HEK293 (cell line): ENCODE measurements around the gene RABAC1.

Experiments used
- BCL11A ChIP-seq: fragments of 450-650 bp; formaldehyde crosslinking; IDR thresholded peaks from 2 replicates; pipeline ENCODE4 v1.5.1; 2016; ENCODE audit warnings: low read depth, missing biosample characterization, missing genetic modification characterization
- BCL11B ChIP-seq: fragments of 450-650 bp; formaldehyde crosslinking; IDR thresholded peaks from 2 replicates; pipeline ENCODE4 v1.5.1; 2016; ENCODE audit warnings: low read depth, missing biosample characterization, missing genetic modification characterization
- BCL6B ChIP-seq: fragments of 450-650 bp; formaldehyde crosslinking; IDR thresholded peaks from 2 replicates; pipeline ENCODE4 v1.5.1; 2017; ENCODE audit warnings: missing biosample characterization, missing genetic modification characterization
- GFI1B ChIP-seq: fragments of 450-650 bp; formaldehyde crosslinking; IDR thresholded peaks from 2 replicates; pipeline ENCODE4 v1.5.1; 2016; ENCODE audit warnings: missing biosample characterization, missing genetic modification characterization
- HOXC10 ChIP-seq: sonication (generic); formaldehyde crosslinking; IDR thresholded peaks from 2 replicates; pipeline ENCODE4 v1.8.1; 2023; ENCODE audit warnings: mild to moderate bottlenecking, missing genetic modification reagents
- HOXD13 ChIP-seq: sonication (generic); formaldehyde crosslinking; IDR thresholded peaks from 2 replicates; pipeline ENCODE4 v1.8.0; 2022; ENCODE audit warnings: missing genetic modification reagents, borderline replicate concordance
- KLF1 ChIP-seq: fragments of 450-650 bp; formaldehyde crosslinking; IDR thresholded peaks from 2 replicates; pipeline ENCODE4 v1.5.1; 2016; ENCODE audit warnings: missing biosample characterization, missing genetic modification characterization
- KLF10 ChIP-seq: fragments of 450-650 bp; IDR thresholded peaks from 2 replicates; pipeline ENCODE4 v1.5.1; 2018; ENCODE audit warnings: missing biosample characterization, mild to moderate bottlenecking, missing genetic modification characterization
- OVOL3 ChIP-seq: fragments of 450-650 bp; formaldehyde crosslinking; IDR thresholded peaks from 2 replicates; pipeline ENCODE4 v1.5.1; 2016; ENCODE audit warnings: missing biosample characterization, missing genetic modification characterization
- YY2 ChIP-seq: fragments of 450-650 bp; formaldehyde crosslinking; IDR thresholded peaks from 2 replicates; pipeline ENCODE4 v1.5.1; 2016; ENCODE audit warnings: missing biosample characterization, missing genetic modification characterization
- ZBTB21 ChIP-seq: fragments of 450-650 bp; formaldehyde crosslinking; IDR thresholded peaks from 2 replicates; pipeline ENCODE4 v1.5.1; 2017; ENCODE audit warnings: missing biosample characterization, missing genetic modification characterization
- ZEB2 ChIP-seq: fragments of 450-650 bp; formaldehyde crosslinking; IDR thresholded peaks from 2 replicates; pipeline ENCODE4 v1.5.1; 2016; ENCODE audit warnings: missing biosample characterization, missing genetic modification characterization
- ZFHX2 ChIP-seq: fragments of 450-650 bp; formaldehyde crosslinking; conservative IDR thresholded peaks from 2 replicates; pipeline ENCODE4 v1.5.1; 2016; ENCODE audit warnings: missing biosample characterization, missing genetic modification characterization
- ZNF148 ChIP-seq: fragments of 450-650 bp; formaldehyde crosslinking; IDR thresholded peaks from 2 replicates; pipeline ENCODE4 v1.5.0; 2017; ENCODE audit warnings: missing biosample characterization, missing genetic modification characterization, borderline replicate concordance
- ZNF202 ChIP-seq: fragments of 450-650 bp; formaldehyde crosslinking; IDR thresholded peaks from 2 replicates; pipeline ENCODE4 v1.5.1; 2016; ENCODE audit warnings: missing biosample characterization, missing genetic modification characterization, borderline replicate concordance
- ZNF221 ChIP-seq: fragments of 450-650 bp; formaldehyde crosslinking; IDR thresholded peaks from 2 replicates; pipeline ENCODE4 v1.5.1; 2017; ENCODE audit warnings: missing biosample characterization, missing genetic modification characterization, borderline replicate concordance
- ZNF239 ChIP-seq: fragments of 450-650 bp; formaldehyde crosslinking; IDR thresholded peaks from 2 replicates; pipeline ENCODE4 v1.5.1; 2016; ENCODE audit warnings: missing biosample characterization, missing genetic modification characterization
- ZNF416 ChIP-seq: fragments of 450-650 bp; formaldehyde crosslinking; IDR thresholded peaks from 2 replicates; pipeline ENCODE4 v1.5.1; 2016; ENCODE audit warnings: missing biosample characterization, missing genetic modification characterization
- ZNF514 ChIP-seq: fragments of 450-650 bp; formaldehyde crosslinking; IDR thresholded peaks from 2 replicates; pipeline ENCODE4 v1.5.1; 2016; ENCODE audit warnings: missing biosample characterization, missing genetic modification characterization
- ZNF571 ChIP-seq: fragments of 450-650 bp; formaldehyde crosslinking; IDR thresholded peaks from 2 replicates; pipeline ENCODE4 v1.5.0; 2017; ENCODE audit warnings: missing biosample characterization, missing genetic modification characterization
- ZNF621 ChIP-seq: fragments of 450-650 bp; formaldehyde crosslinking; IDR thresholded peaks from 2 replicates; pipeline ENCODE4 v1.5.1; 2017; ENCODE audit warnings: missing biosample characterization, missing genetic modification characterization
- ZNF664 ChIP-seq: fragments of 450-650 bp; formaldehyde crosslinking; IDR thresholded peaks from 2 replicates; pipeline ENCODE4 v1.5.1; 2016; ENCODE audit warnings: missing biosample characterization, missing genetic modification characterization
- ZNF76 ChIP-seq: fragments of 450-650 bp; formaldehyde crosslinking; IDR thresholded peaks from 2 replicates; pipeline ENCODE4; 2016; ENCODE audit warnings: low read depth, missing biosample characterization, missing genetic modification characterization, borderline replicate concordance
- ZNF837 ChIP-seq: fragments of 450-650 bp; formaldehyde crosslinking; IDR thresholded peaks from 2 replicates; pipeline ENCODE4 v1.5.1; 2016; ENCODE audit warnings: missing biosample characterization, missing genetic modification characterization
- ZNF843 ChIP-seq: fragments of 450-650 bp; formaldehyde crosslinking; IDR thresholded peaks from 2 replicates; pipeline ENCODE4 v1.5.1; 2016; ENCODE audit warnings: missing biosample characterization, missing genetic modification characterization
- TF ChIP-seq, protein P1 (sequence below): fragments of 450-650 bp; formaldehyde crosslinking; IDR thresholded peaks from 2 replicates; pipeline ENCODE4 v1.5.1; 2016; ENCODE audit warnings: missing biosample characterization, missing genetic modification characterization
- TF ChIP-seq, protein P2 (sequence below): fragments of 450-650 bp; formaldehyde crosslinking; IDR thresholded peaks from 2 replicates; pipeline ENCODE4 v1.5.1; 2017; ENCODE audit warnings: missing biosample characterization, mild to moderate bottlenecking, missing genetic modification characterization, moderate library complexity
- TF ChIP-seq, protein P3 (sequence below): fragments of 450-650 bp; formaldehyde crosslinking; conservative IDR thresholded peaks from 2 replicates; pipeline ENCODE4 v1.5.1; 2016; ENCODE audit warnings: low read depth, missing biosample characterization, missing genetic modification characterization

RABAC1 gene

DNA sequence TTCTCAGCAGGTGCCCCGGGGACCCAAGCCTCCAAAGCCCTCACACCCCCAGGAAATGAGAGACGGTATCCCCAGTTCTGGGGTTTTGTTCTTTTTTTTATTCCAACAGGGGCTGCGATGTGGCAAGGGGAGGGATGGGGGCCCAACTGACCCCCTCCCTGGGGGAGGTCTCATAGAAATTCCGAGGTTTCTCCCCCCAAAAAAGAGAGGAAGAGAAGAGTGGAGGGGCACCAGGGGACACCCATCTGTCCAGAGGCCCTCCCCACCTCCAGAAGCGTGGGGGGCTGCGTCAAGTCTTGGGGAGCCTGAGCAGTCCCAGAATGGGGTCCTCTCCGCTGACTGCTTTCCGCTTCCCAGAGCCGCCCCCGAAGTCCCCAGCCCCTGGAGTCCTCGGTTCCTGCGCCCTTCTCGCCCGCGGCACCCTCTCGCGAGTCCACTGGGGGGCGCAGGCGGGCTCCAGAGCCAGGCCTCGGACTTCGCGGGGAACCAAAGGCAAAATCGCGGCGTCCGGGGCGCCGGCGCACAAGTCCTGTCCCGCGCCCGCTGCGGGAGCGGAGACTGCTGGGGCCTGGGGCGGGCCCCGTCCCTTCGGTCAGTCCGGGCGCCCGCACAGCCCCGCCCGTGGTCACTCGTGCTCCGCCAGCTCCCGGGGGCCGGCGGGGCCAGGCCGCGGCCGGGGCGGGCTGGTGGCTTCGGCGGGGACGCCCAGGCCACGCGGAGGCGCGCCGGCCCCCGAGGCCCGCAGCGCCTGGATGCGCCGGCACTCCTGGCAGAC lies 39.3 kb upstream of the RABAC1 start (continued):
- TF ChIP-seq ZNF76 (tag by site-specific recombination) (no peak; the same call in 1 of the 2 replicates), OVOL3 (tag by site-specific recombination) (no peak), ZNF239 (tag by site-specific recombination) (no peak), GFI1B (tag by site-specific recombination) (no peak), ZNF514 (tag by site-specific recombination) (no peak), ZNF202 (tag by site-specific recombination) (no peak), ZBTB21 (tag by site-specific recombination) (no peak), YY2 (tag by site-specific recombination) (no peak), KLF1 (tag by site-specific recombination) (no peak), BCL11B (tag by site-specific recombination) (no peak), BCL6B (tag by site-specific recombination) (no peak), ZNF221 (tag by site-specific recombination) (no peak), BCL11A (tag by site-specific recombination) (no peak), ZEB2 (tag by site-specific recombination) (peak; percentile 32; the same call in 1 of the 2 replicates), KLF10 (tag by site-specific recombination) (no peak), ZFHX2 (tag by site-specific recombination) (no peak), HOXC10 (CRISPR knock-in tag) (no peak), ZNF571 (tag by site-specific recombination) (no peak), ZNF843 (tag by site-specific recombination) (0 out of 2 replicates have a peak, but pooled peaks have one; percentile 26), ZNF664 (tag by site-specific recombination) (no peak), HOXD13 (CRISPR knock-in tag) (no peak), ZNF148 (tag by site-specific recombination) (no peak), ZNF621 (tag by site-specific recombination) (no peak), ZNF837 (tag by site-specific recombination) (no peak), ZNF416 (tag by site-specific recombination) (no peak)
- TF ChIP-seq, protein P1, sequence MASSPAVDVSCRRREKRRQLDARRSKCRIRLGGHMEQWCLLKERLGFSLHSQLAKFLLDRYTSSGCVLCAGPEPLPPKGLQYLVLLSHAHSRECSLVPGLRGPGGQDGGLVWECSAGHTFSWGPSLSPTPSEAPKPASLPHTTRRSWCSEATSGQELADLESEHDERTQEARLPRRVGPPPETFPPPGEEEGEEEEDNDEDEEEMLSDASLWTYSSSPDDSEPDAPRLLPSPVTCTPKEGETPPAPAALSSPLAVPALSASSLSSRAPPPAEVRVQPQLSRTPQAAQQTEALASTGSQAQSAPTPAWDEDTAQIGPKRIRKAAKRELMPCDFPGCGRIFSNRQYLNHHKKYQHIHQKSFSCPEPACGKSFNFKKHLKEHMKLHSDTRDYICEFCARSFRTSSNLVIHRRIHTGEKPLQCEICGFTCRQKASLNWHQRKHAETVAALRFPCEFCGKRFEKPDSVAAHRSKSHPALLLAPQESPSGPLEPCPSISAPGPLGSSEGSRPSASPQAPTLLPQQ, result peak; percentile 43; the same call in 1 of the 2 replicates
- TF ChIP-seq, protein P2, sequence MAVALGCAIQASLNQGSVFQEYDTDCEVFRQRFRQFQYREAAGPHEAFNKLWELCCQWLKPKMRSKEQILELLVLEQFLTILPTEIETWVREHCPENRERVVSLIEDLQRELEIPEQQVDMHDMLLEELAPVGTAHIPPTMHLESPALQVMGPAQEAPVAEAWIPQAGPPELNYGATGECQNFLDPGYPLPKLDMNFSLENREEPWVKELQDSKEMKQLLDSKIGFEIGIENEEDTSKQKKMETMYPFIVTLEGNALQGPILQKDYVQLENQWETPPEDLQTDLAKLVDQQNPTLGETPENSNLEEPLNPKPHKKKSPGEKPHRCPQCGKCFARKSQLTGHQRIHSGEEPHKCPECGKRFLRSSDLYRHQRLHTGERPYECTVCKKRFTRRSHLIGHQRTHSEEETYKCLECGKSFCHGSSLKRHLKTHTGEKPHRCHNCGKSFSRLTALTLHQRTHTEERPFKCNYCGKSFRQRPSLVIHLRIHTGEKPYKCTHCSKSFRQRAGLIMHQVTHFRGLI (tag by site-specific recombination), result no peak
- TF ChIP-seq, protein P3, sequence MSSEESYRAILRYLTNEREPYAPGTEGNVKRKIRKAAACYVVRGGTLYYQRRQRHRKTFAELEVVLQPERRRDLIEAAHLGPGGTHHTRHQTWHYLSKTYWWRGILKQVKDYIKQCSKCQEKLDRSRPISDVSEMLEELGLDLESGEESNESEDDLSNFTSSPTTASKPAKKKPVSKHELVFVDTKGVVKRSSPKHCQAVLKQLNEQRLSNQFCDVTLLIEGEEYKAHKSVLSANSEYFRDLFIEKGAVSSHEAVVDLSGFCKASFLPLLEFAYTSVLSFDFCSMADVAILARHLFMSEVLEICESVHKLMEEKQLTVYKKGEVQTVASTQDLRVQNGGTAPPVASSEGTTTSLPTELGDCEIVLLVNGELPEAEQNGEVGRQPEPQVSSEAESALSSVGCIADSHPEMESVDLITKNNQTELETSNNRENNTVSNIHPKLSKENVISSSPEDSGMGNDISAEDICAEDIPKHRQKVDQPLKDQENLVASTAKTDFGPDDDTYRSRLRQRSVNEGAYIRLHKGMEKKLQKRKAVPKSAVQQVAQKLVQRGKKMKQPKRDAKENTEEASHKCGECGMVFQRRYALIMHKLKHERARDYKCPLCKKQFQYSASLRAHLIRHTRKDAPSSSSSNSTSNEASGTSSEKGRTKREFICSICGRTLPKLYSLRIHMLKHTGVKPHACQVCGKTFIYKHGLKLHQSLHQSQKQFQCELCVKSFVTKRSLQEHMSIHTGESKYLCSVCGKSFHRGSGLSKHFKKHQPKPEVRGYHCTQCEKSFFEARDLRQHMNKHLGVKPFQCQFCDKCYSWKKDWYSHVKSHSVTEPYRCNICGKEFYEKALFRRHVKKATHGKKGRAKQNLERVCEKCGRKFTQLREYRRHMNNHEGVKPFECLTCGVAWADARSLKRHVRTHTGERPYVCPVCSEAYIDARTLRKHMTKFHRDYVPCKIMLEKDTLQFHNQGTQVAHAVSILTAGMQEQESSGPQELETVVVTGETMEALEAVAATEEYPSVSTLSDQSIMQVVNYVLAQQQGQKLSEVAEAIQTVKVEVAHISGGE (tag by site-specific recombination), result 0 out of 2 replicates have a peak, but pooled peaks have one; percentile 13
